A549 (cell line): ENCODE results near the gene SERPINE1.

ENCODE experiments used
- CTCF ChIP-seq: fragments of >200 bp; sonication (Bioruptor Twin); formaldehyde crosslinking; IDR thresholded peaks from 3 replicates; pipeline ENCODE4 v1.5.1; 2016
- FOSL2 ChIP-seq, 2 experiments: fragments of 450-650 bp in 1 of 2; fragments of >200 bp in 1 of 2; sonication (Bioruptor Twin) in 1 of 2; formaldehyde crosslinking; IDR thresholded peaks; 2 replicates each; pipeline versions ENCODE4 v1.5.0 to v1.6.1; 2016 to 2020; ENCODE audit warnings: mild to moderate bottlenecking in 1 of 2, moderate library complexity in 1 of 2
- JUN ChIP-seq, 2 experiments: fragments of >200 bp; sonication (Bioruptor Twin); formaldehyde crosslinking; IDR thresholded peaks; 2 replicates in 1 of 2; 3 replicates in 1 of 2; pipeline ENCODE4 v1.6.1; 2016 to 2017
- MAX ChIP-seq: IDR thresholded peaks from 2 replicates; pipeline ENCODE4 v1.6.1; 2012
- POLR2A ChIP-seq: IDR thresholded peaks from 2 replicates; pipeline ENCODE4 v1.6.1; 2012; ENCODE audit warnings: mild to moderate bottlenecking, low read length

- TF ChIP-seq CTCF (no peak), JUN (IDR thresholded peaks at IDR 0.05) (no peak), FOSL2 (IDR thresholded peaks at IDR 0.05) (no peak), FOSL2 (CRISPR knock-in tag; IDR thresholded peaks at IDR 0.05) (no peak; the same call in 1 of the 2 replicates), MAX (no peak), POLR2A (no peak)
Observed at GRCh38 chr7:101169110-101169837, 42.4 kb downstream of the SERPINE1 start.
